GM13977 (cell line): ENCODE measurements around the gene ZNF536.

Experiments used
- DNase-seq: peaks from one replicate; pipeline ENCODE4 v3.0.0; 2012; ENCODE audit warnings: low spot score
- in situ Hi-C: fragments of 300-500 bp; cut with MboI; formaldehyde crosslinking; loops from one replicate; pipeline ENCODE4 v1.12.0; 2022; ENCODE audit warnings: low sequenced_read_pairs, low pct_unique_long_range_greater_than_20kb, mixed read lengths, inconsistent platforms; ENCODE audit not compliant: unreplicated experiment
- TF ChIP-seq, protein P1 (sequence below): IDR thresholded peaks from 2 replicates; pipeline ENCODE4 v1.5.1; 2012; ENCODE audit warnings: mild to moderate bottlenecking, control low read depth; ENCODE audit not compliant: insufficient read depth; ENCODE audit errors: extremely low read depth, missing control alignments

Gene ZNF536

DNA sequence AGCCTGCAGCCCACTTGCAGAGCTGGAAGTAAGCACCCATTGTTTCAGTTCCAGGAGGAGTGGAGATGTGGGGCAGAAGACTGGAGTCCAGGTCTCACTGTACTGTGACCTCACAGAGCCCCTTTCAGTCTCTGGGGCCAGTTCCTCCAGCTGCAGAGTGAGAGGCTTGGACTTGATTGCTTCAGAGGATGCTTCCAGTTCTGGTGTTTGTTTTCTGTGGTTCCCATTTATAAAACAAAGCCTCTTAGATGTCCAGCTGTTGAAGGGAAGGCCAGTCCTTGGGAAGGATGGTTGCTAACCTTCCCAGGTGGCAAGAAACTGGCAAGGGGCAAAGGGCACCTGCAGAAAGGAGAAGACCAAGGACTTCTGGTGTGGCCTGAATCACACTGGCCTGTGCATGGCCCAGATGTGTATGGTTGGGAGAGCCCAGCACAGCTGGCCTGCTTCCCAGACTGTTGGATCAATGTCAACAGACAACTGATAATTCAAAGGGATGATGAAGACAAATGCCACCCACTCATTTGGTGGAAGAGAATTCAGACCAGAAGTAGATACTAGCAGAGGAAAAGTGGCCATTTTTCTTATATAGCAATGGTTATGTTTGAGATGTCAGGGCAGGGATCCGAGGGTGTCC is 218.5 kb downstream of the ZNF536 start:
- in situ Hi-C loops = no loop called here
- no peak for DNase-seq
- TF ChIP-seq, protein P1, sequence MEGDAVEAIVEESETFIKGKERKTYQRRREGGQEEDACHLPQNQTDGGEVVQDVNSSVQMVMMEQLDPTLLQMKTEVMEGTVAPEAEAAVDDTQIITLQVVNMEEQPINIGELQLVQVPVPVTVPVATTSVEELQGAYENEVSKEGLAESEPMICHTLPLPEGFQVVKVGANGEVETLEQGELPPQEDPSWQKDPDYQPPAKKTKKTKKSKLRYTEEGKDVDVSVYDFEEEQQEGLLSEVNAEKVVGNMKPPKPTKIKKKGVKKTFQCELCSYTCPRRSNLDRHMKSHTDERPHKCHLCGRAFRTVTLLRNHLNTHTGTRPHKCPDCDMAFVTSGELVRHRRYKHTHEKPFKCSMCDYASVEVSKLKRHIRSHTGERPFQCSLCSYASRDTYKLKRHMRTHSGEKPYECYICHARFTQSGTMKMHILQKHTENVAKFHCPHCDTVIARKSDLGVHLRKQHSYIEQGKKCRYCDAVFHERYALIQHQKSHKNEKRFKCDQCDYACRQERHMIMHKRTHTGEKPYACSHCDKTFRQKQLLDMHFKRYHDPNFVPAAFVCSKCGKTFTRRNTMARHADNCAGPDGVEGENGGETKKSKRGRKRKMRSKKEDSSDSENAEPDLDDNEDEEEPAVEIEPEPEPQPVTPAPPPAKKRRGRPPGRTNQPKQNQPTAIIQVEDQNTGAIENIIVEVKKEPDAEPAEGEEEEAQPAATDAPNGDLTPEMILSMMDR = no peak

DNA sequence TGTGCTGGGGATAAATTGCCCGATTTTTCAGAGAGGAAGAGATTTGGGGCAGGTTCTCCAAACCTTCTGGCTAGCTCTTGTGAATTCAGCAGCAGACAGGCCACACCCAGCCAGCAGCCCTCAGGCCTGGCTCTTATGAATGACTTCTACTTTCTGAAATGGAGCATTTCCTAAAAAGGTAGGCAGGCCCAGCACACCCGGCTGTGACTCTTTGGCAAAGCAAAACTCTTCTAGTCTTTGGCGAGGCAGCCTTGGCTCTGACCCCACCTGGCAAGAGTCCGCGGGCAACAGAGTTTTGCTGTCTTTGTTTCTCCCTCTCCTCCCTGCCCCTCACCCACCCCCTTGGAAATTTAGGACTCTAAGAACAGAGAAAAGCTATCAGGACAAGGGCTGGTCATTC is 221.2 kb downstream of the ZNF536 start:
- no peak for DNase-seq
- TF ChIP-seq, protein P1 = no peak
- in situ Hi-C loops = no loop called here

DNA sequence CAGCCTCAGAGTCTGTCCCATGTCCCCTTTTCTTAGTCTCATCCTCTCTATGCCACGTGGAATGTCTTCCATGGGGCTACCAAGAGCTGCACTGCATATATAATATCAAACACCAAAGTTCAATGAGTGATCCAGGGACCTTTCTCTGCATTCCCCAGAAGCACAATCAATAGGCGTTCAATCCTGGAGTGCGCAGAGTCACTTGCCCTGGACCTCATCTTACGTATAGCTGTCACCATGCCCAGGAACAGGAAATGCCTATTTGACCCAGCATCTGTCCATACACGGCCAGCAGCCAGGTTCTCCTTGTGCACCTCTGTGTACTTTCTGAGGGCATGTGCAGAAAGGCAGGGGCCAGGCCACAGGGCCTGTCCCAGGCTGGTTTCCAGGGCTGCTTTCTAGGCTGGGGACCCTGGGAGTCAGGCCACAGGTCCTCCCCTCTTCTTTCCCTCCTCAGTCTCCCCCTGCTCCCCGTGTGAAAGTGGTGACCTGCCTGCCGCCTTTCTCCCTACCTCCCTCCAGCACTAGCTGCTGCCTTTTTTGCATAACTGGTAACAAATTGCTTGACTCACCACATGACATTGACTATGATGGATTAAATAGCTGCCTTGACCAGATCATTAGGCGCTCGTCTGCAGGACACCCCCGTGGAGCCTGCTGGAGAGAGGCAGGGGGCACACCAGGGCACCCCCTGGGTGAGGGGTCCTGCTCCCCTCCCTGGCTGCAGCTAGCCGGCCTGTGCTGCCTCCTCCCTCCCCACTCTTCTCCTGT is 222.0 kb downstream of the ZNF536 start:
- TF ChIP-seq, protein P1 = no peak
- no peak for DNase-seq
- in situ Hi-C loops = no loop called here

DNA sequence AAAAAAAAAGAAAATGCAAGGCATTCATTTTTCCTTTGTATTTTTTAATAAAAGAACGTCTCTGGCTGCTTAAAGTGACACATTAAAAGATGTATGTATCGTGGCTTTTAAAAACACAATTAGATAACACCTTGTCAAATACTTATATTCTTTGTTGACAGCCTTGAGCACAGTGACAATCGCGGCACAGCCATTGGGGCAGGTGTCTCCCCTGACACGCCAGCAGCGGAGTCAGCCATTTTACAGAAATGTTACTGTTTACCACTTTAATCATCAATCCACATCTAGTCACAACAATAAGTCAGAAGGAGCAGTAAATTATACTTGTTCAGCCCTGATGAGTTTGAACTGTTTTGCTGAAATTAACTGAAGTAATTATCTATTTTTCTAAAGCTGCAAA is 224.1 kb downstream of the ZNF536 start:
- DNase-seq = no peak
- in situ Hi-C loops = no loop called here
- TF ChIP-seq, protein P1 = no peak

DNA sequence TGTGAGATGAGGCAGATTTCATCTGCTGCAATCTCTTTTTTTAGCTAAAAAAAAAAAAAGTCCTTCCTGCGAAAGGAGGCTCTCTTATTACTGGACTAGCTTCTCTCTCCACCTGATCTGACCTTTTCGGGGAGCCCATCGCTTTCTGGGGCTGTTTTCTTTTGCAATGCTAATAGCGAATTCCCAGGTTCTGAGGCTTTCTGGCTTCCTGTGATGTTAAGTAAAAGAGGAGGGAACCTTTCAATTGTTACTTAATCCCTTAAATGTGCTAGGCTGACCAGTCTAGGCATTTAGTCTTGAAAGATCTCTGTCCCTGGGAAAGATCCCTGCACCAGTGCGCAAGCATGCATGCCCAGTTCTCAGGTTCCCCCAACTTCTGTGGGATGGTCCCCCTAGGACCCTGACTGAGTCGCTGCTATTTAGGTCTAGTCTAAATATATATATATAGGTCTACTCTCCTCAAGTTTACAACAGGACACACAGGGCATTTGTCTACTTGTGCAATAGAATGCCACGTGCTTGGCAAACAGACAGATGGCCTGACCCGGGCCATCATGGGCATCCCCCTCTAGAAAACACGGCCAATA is 224.7 kb downstream of the ZNF536 start:
- no peak for DNase-seq
- TF ChIP-seq, protein P1 = no peak
- in situ Hi-C loops = no loop called here

DNA sequence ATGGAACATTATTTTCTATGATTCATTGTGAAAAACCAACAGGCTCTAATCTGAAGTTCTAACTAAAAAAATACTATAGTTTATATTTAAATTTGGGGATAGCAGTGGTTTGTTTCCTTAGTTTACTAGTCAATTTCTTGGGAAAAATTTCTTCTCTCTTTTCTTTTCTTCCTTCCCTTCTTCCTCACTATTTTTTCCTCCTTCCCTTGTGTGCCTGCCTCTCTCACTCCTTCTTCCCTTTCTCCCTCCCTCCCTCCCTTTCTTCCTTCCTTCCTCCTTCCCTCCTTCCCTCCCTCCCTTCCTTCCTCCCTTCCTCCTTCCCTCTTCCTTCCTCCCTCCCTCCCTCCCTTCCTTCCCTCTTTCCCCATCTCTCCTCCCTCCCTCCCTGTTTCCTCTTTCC is 226.5 kb downstream of the ZNF536 start:
- in situ Hi-C loops = no loop called here
- TF ChIP-seq, protein P1 = no peak
- DNase-seq = no peak
